Measurements from ENCODE around the gene FAM222B.

Gene FAM222B

GRCh38 chr17:28710861-28711722, 131.5 kb downstream of the FAM222B start:
- DNase-seq: peak; percentile 76 to 85

GRCh38 chr17:28707339-28707720, 135.3 kb downstream of the FAM222B start:
- DNase-seq: no peak

GRCh38 chr17:28706471-28707338, 135.9 kb downstream of the FAM222B start:
- DNase-seq: no peak

Measured in NCI-H187 (cell line).